ENCODE measurements around the gene SPDYE3. TPM values are rescaled to one million over a fixed set of nuclear protein-coding genes. Genes with fewer than 3 reads are reported as not detected.
"Not testable (repeated sequence)": the region's sequence is repeated elsewhere in the genome, so short reads cannot be mapped to it uniquely, and the experiment has no call there.

Gene SPDYE3
- total RNA-seq, 1 experiment from 2014 or later, result not detected

GRCh38 chr7:100324194-100324593 is 16.7 kb downstream of the SPDYE3 start:
- BruUV-seq (replicated peaks); H3K27ac ChIP-seq (ENCODE audit: low read length); DNase-seq (ENCODE audit: low read depth, low spot score); CTCF ChIA-PET; H3K4me1 ChIP-seq (ENCODE audit: control insufficient read depth, insufficient read depth, low read length); H3K9me3 ChIP-seq (ENCODE audit: control insufficient read depth, insufficient read depth, low read depth, low read length); H3K4me3 ChIP-seq (ENCODE audit: low read depth in 2 of 2, low read length in 2 of 2); H3K27me3 ChIP-seq (ENCODE audit: control insufficient read depth, insufficient read depth, low read length); H3K36me3 ChIP-seq (ENCODE audit: control insufficient read depth, insufficient read depth, low read length); POLR2A ChIA-PET; ATAC-seq; intact Hi-C loops (cut with micrococcal nuclease; ENCODE audit: unreplicated experiment); in situ Hi-C loops (cut with HindIII; ENCODE audit: low pct_unique_long_range_greater_than_20kb, low sequenced_read_pairs): not testable (repeated sequence)

GRCh38 chr7:100325671-100326070 is 18.2 kb downstream of the SPDYE3 start:
- H3K27ac ChIP-seq (ENCODE audit: low read length); H3K9me3 ChIP-seq (ENCODE audit: control insufficient read depth, insufficient read depth, low read depth, low read length); POLR2A ChIA-PET; H3K4me1 ChIP-seq (ENCODE audit: control insufficient read depth, insufficient read depth, low read length); CTCF ChIA-PET; intact Hi-C loops (cut with micrococcal nuclease; ENCODE audit: unreplicated experiment); BruUV-seq (replicated peaks); DNase-seq (ENCODE audit: low read depth, low spot score); H3K36me3 ChIP-seq (ENCODE audit: control insufficient read depth, insufficient read depth, low read length); H3K27me3 ChIP-seq (ENCODE audit: control insufficient read depth, insufficient read depth, low read length); in situ Hi-C loops (cut with HindIII; ENCODE audit: low pct_unique_long_range_greater_than_20kb, low sequenced_read_pairs); ATAC-seq; H3K4me3 ChIP-seq (ENCODE audit: low read depth in 2 of 2, low read length in 2 of 2): not testable (repeated sequence)

GRCh38 chr7:100326914-100327313 is 19.4 kb downstream of the SPDYE3 start:
- DNase-seq (ENCODE audit: low read depth, low spot score); H3K4me3 ChIP-seq (ENCODE audit: low read depth in 2 of 2, low read length in 2 of 2); POLR2A ChIA-PET; H3K27ac ChIP-seq (ENCODE audit: low read length); intact Hi-C loops (cut with micrococcal nuclease; ENCODE audit: unreplicated experiment); H3K4me1 ChIP-seq (ENCODE audit: control insufficient read depth, insufficient read depth, low read length); H3K36me3 ChIP-seq (ENCODE audit: control insufficient read depth, insufficient read depth, low read length); in situ Hi-C loops (cut with HindIII; ENCODE audit: low pct_unique_long_range_greater_than_20kb, low sequenced_read_pairs); BruUV-seq (replicated peaks); H3K9me3 ChIP-seq (ENCODE audit: control insufficient read depth, insufficient read depth, low read depth, low read length); ATAC-seq; H3K27me3 ChIP-seq (ENCODE audit: control insufficient read depth, insufficient read depth, low read length); CTCF ChIA-PET: not testable (repeated sequence)

GRCh38 chr7:100335566-100336466 is 28.3 kb downstream of the SPDYE3 start:
- peak; percentile 98 for ATAC-seq
- H3K4me3 ChIP-seq (ENCODE audit: low read depth in 2 of 2, low read length in 2 of 2), result peak overlapping the region; percentile 59 to 72
- H3K9me3 ChIP-seq (ENCODE audit: control insufficient read depth, insufficient read depth, low read depth, low read length); in situ Hi-C loops (cut with HindIII; ENCODE audit: low pct_unique_long_range_greater_than_20kb, low sequenced_read_pairs); H3K4me1 ChIP-seq (ENCODE audit: control insufficient read depth, insufficient read depth, low read length); CTCF ChIA-PET; BruUV-seq (replicated peaks); H3K36me3 ChIP-seq (ENCODE audit: control insufficient read depth, insufficient read depth, low read length); H3K27me3 ChIP-seq (ENCODE audit: control insufficient read depth, insufficient read depth, low read length); intact Hi-C loops (cut with micrococcal nuclease; ENCODE audit: unreplicated experiment); POLR2A ChIA-PET: not testable (repeated sequence)
- H3K27ac ChIP-seq (ENCODE audit: low read length), result peak overlapping the region; percentile 89
- peak; percentile 96 for DNase-seq (ENCODE audit: low read depth, low spot score)
- peak; percentile 92 for TF ChIP-seq POLR2AphosphoS5 (IDR thresholded peaks at IDR 0.05; ENCODE audit: low read depth, low read length)

GRCh38 chr7:100338083-100338696 is 30.7 kb downstream of the SPDYE3 start:
- DNase-seq (ENCODE audit: low read depth, low spot score); BruUV-seq (replicated peaks); H3K9me3 ChIP-seq (ENCODE audit: control insufficient read depth, insufficient read depth, low read depth, low read length); CTCF ChIA-PET; H3K4me1 ChIP-seq (ENCODE audit: control insufficient read depth, insufficient read depth, low read length); in situ Hi-C loops (cut with HindIII; ENCODE audit: low pct_unique_long_range_greater_than_20kb, low sequenced_read_pairs); ATAC-seq; intact Hi-C loops (cut with micrococcal nuclease; ENCODE audit: unreplicated experiment); POLR2A ChIA-PET; H3K36me3 ChIP-seq (ENCODE audit: control insufficient read depth, insufficient read depth, low read length); H3K27me3 ChIP-seq (ENCODE audit: control insufficient read depth, insufficient read depth, low read length); H3K27ac ChIP-seq (ENCODE audit: low read length): not testable (repeated sequence)
- H3K4me3 ChIP-seq (ENCODE audit: low read depth in 2 of 2, low read length in 2 of 2), result peak overlapping the region; percentile 21 to 59; a peak in 3 of 4 replicates

GRCh38 chr7:100341286-100341685 is 33.8 kb downstream of the SPDYE3 start:
- H3K4me3 ChIP-seq (ENCODE audit: low read depth in 2 of 2, low read length in 2 of 2); BruUV-seq (replicated peaks); H3K9me3 ChIP-seq (ENCODE audit: control insufficient read depth, insufficient read depth, low read depth, low read length); intact Hi-C loops (cut with micrococcal nuclease; ENCODE audit: unreplicated experiment); DNase-seq (ENCODE audit: low read depth, low spot score); H3K4me1 ChIP-seq (ENCODE audit: control insufficient read depth, insufficient read depth, low read length); in situ Hi-C loops (cut with HindIII; ENCODE audit: low pct_unique_long_range_greater_than_20kb, low sequenced_read_pairs); ATAC-seq; CTCF ChIA-PET; H3K27me3 ChIP-seq (ENCODE audit: control insufficient read depth, insufficient read depth, low read length); POLR2A ChIA-PET; H3K27ac ChIP-seq (ENCODE audit: low read length): not testable (repeated sequence)
- peaks cover 11% of the 10 kb centered on the region for H3K36me3 ChIP-seq (ENCODE audit: control insufficient read depth, insufficient read depth, low read length)
